Measurements from ENCODE around the gene XIAP.

DNA sequence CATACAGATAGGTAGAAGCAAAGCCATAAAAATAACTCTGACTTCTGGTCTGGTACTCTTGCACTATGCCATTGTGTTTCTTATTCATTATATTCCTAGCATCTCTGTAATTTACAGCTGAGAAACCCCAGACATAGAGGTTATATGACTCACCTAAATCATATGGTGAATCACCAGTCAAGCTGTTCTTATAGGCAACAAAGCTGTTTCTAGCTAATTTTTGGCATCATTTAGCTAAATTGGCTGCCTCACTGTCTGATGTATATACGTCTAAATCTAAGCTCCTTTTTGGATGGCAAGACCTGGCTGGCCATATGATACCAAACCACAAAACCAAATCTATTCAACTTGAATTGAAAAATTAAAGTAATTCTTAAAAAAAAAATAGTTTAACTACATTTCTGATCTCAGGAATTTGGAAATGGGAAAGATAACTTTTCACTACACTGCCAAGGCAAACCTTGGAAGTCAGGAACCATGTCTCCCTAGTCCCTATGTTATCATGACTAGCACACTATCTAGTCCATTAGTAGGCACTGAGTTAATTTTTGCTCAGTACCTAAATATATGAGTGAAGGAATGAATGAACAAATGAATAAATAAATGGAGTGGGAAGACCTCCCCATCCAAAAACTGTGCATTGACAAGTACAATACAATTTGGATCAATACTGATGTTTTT, 60.4 kb downstream of the XIAP start:
- TF ChIP-seq, protein P1, sequence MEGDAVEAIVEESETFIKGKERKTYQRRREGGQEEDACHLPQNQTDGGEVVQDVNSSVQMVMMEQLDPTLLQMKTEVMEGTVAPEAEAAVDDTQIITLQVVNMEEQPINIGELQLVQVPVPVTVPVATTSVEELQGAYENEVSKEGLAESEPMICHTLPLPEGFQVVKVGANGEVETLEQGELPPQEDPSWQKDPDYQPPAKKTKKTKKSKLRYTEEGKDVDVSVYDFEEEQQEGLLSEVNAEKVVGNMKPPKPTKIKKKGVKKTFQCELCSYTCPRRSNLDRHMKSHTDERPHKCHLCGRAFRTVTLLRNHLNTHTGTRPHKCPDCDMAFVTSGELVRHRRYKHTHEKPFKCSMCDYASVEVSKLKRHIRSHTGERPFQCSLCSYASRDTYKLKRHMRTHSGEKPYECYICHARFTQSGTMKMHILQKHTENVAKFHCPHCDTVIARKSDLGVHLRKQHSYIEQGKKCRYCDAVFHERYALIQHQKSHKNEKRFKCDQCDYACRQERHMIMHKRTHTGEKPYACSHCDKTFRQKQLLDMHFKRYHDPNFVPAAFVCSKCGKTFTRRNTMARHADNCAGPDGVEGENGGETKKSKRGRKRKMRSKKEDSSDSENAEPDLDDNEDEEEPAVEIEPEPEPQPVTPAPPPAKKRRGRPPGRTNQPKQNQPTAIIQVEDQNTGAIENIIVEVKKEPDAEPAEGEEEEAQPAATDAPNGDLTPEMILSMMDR (IDR thresholded peaks at IDR 0.05) = no peak
- TF ChIP-seq EP300 (IDR thresholded peaks at IDR 0.05) = no peak

All from esophagus muscularis mucosa (tissue), 3 donors.